Measurements from ENCODE around the gene ATG101.

DNA sequence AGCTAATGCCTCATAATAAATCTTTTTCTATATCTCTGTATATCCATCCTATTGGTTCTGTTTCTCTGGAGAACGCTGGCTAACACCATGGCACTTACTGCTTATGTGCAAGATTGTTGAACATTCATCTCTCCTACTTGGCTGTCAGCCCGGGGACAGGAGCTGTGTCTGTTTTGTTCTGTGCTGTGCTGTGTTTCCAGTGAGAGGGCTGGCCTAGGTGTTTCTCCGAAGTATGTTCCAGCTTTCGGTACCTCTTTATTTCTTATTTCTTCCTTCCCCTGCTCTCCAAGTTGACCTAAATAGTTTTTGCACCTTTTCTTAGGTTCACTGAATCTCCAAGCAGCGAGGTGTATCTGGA is 37.4 kb upstream of the ATG101 start:
- TF ChIP-seq, protein P1, sequence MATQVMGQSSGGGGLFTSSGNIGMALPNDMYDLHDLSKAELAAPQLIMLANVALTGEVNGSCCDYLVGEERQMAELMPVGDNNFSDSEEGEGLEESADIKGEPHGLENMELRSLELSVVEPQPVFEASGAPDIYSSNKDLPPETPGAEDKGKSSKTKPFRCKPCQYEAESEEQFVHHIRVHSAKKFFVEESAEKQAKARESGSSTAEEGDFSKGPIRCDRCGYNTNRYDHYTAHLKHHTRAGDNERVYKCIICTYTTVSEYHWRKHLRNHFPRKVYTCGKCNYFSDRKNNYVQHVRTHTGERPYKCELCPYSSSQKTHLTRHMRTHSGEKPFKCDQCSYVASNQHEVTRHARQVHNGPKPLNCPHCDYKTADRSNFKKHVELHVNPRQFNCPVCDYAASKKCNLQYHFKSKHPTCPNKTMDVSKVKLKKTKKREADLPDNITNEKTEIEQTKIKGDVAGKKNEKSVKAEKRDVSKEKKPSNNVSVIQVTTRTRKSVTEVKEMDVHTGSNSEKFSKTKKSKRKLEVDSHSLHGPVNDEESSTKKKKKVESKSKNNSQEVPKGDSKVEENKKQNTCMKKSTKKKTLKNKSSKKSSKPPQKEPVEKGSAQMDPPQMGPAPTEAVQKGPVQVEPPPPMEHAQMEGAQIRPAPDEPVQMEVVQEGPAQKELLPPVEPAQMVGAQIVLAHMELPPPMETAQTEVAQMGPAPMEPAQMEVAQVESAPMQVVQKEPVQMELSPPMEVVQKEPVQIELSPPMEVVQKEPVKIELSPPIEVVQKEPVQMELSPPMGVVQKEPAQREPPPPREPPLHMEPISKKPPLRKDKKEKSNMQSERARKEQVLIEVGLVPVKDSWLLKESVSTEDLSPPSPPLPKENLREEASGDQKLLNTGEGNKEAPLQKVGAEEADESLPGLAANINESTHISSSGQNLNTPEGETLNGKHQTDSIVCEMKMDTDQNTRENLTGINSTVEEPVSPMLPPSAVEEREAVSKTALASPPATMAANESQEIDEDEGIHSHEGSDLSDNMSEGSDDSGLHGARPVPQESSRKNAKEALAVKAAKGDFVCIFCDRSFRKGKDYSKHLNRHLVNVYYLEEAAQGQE (IDR thresholded peaks at IDR 0.05; ENCODE audit: borderline replicate concordance): peak; percentile 42
- TF ChIP-seq, protein P2, sequence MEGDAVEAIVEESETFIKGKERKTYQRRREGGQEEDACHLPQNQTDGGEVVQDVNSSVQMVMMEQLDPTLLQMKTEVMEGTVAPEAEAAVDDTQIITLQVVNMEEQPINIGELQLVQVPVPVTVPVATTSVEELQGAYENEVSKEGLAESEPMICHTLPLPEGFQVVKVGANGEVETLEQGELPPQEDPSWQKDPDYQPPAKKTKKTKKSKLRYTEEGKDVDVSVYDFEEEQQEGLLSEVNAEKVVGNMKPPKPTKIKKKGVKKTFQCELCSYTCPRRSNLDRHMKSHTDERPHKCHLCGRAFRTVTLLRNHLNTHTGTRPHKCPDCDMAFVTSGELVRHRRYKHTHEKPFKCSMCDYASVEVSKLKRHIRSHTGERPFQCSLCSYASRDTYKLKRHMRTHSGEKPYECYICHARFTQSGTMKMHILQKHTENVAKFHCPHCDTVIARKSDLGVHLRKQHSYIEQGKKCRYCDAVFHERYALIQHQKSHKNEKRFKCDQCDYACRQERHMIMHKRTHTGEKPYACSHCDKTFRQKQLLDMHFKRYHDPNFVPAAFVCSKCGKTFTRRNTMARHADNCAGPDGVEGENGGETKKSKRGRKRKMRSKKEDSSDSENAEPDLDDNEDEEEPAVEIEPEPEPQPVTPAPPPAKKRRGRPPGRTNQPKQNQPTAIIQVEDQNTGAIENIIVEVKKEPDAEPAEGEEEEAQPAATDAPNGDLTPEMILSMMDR (IDR thresholded peaks at IDR 0.05; ENCODE audit: poor library complexity, severe bottlenecking): no peak
- TF ChIP-seq TAF1 (IDR thresholded peaks at IDR 0.05; ENCODE audit: low read depth) (peak; percentile 18), SMC3 (conservative IDR thresholded peaks at IDR 0.05; ENCODE audit: poor library complexity) (no peak), MXI1 (conservative IDR thresholded peaks at IDR 0.05; ENCODE audit: poor library complexity, severe bottlenecking) (no peak)

Data from neural cell (in vitro differentiated cells).